GM21786 (cell line): Measurements from ENCODE around the gene AKAP1.

Experiments
- ATAC-seq: cut with Tn5 transposase; IDR thresholded peaks from one replicate; pipeline ENCODE4 v1.9.1; 2021; ENCODE audit not compliant: unreplicated experiment

AKAP1 gene

GRCh38 chr17:57105591-57105990, 20.5 kb downstream of the AKAP1 start:
- ATAC-seq: no peak

- no peak for ATAC-seq
These were observed 21.2 kb downstream of the AKAP1 start for GRCh38 chr17:57106107-57106835.

DNA sequence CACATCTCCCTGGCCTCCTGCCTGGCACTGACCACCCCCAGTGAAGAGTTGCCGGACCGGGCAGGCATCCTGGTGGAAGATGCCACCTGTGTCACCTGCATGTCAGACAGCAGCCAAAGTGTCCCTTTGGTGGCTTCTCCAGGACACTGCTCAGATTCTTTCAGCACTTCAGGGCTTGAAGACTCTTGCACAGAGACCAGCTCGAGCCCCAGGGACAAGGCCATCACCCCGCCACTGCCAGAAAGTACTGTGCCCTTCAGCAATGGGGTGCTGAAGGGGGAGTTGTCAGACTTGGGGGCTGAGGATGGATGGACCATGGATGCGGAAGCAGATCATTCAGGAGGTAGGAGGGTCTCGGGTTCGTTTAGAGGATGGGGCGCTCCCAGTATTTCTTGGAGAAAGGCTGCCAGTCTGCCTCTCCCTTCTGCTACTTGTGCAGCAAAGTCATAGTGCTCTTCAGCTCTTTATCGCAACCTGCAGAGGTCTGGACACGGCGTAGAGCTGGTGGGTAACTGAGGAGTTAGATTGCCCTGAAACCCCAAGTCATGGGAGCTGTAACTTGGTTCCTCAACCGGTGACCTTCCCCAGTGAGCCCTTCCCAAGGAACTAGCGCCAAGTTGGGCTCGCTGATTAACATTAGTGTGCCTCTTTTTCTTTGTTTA, 21.9 kb downstream of the AKAP1 start:
- ATAC-seq: no peak

DNA sequence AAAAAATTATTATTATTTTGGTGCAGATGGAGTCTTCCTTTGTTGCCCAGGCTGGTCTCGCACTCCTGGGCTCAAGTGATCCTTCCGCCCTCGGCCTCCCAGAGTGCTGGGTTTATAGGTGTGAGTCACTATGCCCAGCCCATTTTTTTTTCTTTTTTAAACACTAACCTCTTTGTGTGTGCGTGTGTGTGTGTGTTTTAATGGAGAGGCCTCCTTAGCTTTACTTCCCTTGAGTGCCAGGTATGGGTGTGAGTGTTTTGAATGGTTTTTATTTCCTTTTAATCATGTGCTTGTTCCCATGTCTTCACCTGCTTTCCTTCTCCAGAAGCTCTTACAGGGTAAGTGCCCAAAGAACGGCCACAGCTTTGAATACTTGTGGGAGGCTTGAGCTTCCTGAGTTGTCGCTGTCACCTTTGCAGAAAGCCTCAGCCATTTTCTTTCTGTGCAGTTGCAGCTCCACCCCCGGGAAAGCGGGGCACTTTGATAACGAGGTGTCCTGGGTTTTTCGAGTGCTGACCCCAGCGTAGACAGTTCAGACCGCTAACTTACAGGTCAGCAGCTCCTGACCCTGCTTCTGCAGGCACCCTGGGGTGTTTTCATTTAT, 22.6 kb downstream of the AKAP1 start:
- no peak for ATAC-seq

DNA sequence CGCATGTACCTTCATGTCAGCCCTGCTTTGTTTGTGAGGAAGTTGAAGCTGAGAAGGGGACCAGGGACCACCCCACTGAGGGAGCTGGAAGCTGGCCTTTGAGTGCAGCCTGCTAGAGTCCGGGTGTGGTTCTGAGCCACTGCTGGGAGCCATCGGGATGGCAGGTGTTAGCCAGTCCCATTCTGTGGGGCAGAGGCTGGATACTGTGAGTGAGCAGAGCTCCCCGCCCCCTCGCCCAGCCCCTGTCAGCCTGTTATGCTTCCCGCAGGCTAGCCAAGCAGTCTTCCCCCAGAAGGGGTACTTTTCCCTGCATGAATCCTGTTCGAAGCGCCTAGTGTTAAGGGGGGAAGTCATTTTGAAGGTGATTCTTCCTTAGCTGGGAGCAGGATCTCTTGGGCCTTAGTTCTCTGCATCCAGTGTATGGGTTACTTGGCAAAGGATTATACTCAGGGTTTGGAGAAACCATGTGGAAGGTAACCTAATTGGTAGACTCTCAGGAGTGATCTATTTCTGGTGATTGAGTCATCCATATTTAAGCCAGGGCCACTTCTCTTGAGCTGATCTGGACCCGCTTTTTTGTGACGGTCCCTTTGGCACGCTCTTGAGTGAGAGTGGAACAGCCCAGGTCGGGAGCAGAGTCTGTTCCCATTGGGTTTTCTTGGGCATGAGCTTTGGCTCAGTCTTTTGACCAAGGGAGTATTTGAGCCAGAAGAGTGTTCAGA, 23.8 kb downstream of the AKAP1 start:
- ATAC-seq: no peak

- ATAC-seq: no peak
These were observed 24.5 kb downstream of the AKAP1 start for GRCh38 chr17:57109393-57110151.

- ATAC-seq: no peak
These were observed 25.1 kb downstream of the AKAP1 start for GRCh38 chr17:57110152-57110542.

DNA sequence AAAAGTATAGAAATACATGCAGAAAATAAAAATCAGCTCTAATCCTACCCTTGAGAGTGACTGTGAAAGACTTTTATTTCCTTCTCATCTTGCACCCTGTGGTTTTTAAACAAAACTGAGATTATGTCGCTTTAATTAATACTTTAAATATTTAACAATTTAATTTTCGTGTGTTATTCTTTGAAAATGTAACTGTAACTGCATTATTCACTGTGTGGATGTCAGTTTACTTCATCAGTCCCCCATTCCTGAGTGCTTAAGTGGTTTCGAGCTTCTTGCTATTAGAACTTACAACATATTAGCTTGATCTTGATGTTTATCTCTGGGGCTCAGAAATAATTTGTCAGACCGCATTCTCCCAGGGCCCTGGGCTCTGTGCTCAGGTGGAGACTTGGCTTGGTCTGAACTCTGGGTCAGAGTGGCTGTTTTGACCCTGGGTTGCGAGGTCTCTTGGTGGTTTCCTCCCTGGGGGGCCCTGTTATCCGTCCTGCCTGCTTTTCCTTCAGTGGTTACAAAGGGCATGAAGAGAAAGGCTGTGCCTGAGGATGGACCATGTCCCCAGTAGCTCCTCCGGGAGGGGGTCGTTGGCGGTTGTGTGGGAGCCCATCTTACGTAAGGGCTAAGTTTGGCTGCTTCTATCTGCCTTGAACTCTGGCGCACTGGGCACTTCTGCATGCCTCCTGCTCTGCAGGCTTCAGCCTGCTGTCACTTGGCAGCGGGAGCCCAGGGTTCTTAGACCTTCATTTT, 25.7 kb downstream of the AKAP1 start:
- ATAC-seq: no peak

GRCh38 chr17:57111386-57111785, 26.3 kb downstream of the AKAP1 start:
- ATAC-seq: no peak

- no peak for ATAC-seq
These were observed 28.0 kb downstream of the AKAP1 start for GRCh38 chr17:57113011-57113410.

GRCh38 chr17:57113656-57114055, 28.6 kb downstream of the AKAP1 start:
- no peak for ATAC-seq

DNA sequence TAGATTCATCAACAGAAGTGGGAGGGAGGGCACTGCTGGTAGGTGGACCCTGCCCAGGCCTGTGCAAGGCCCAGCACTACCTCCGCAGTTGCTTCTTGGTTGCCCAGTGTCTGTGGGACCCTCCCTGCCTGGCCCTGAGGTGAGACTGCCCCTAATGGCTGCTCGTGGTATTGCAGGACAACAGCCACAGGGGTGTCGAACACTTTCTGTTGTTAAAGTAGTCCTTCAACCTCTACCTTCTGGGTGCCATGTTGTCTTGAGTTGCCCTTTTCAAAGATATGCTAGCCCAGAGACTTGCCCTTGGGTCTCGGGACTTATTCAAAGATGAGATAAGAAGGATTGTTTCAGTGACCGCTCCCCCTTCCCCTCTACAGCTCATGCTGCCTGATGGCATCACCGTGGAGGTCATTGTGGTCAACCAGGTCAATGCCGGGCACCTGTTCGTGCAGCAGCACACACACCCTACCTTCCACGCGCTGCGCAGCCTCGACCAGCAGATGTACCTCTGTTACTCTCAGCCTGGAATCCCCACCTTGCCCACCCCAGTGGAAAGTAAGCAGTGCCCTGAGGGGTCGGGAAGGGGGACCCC, 29.1 kb downstream of the AKAP1 start:
- ATAC-seq: no peak

DNA sequence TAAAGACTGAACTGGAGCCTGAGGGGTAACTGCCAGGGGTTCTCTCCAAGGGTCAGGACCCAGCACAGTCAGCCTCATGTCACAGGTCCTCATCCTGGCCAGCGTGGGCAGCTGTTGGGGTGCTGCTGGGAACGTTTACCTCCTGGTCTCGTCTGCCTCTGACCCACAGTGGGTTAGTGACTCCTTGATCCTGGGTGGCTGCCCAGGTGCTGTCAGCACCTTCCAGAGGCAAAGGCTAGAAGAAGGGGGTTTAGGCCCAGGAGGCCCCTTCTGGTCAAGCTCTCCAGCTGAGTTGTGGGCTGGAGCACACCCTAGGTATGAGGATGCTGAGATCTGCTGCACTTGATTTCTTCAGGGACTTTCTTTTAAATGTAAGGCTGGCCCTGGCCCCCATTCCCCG, 30.3 kb downstream of the AKAP1 start:
- ATAC-seq: no peak

- ATAC-seq: no peak
These were observed 30.9 kb downstream of the AKAP1 start for GRCh38 chr17:57115916-57116315.

- ATAC-seq: no peak
These were observed 32.8 kb downstream of the AKAP1 start for GRCh38 chr17:57117798-57118197.

DNA sequence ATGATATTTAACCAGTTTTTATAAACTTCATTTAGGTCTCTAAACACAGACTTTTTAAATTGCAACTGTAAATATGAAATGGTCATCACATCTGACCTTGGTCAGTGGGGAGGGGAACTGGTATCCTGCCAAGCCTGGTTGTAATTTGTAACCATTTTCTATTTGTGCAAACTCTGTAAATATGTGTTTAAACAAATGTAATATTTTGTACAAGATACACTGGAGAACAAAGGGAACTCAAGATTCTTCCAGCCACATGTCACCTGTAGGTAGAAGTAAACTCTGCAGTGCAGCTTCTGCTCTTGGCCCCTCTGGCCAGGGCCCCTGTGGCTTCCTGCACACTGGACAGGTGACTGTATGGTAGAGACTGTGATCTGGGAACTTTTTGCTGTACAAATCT, 35.8 kb downstream of the AKAP1 start:
- no peak for ATAC-seq

DNA sequence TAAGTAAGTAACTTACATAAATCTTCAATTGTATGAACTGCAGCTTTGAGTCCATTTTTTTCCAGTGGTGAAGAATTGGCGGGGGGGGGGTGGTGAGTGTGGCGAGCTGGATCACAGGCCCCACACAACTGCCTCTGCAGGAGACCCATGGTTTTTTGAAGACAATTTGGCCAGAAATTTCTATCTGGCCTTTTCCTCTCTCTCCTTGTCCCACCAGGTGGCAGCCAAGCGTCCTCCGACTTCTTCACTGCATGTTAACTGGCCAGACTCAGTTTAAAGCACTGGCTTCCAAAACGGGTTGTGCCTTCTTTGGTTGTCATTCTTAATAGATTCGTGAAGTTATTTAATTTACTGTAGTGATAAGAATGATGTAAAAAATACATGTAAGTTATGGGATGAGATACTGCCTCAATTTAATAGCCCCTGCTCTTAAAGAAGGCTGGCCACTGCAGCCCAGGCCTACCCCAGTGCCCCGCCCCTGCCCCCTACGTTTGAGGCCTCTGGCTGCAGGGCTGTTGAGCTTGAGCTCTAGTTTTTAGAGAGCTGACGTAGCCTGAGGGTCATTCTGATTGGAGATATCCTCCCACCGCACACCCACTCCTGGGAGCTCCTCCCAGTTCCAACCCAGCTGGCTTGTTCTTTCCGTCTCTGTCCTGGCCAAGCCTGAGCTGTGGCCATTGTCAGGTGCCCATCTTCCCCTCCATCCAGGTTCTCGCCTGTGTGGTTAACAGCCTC, 36.4 kb downstream of the AKAP1 start:
- no peak for ATAC-seq

DNA sequence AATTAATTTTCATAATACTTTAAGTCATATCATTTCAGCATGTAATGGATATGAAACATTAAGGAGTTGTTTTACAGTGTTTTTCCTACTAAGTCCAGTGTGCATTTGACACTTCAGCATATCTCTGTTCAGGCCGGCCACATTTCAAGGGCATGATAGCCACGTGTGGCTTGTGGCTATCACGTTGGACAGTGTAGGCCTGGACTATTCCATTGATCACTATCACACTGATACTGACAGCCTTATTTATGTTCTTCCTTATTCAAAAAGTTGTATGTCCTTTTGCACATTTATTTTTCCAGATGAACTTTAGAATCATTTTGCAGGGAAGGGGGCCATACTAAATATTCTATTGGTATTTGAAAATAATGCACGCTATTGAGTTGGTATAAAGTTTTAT, 39.0 kb downstream of the AKAP1 start:
- ATAC-seq: no peak

DNA sequence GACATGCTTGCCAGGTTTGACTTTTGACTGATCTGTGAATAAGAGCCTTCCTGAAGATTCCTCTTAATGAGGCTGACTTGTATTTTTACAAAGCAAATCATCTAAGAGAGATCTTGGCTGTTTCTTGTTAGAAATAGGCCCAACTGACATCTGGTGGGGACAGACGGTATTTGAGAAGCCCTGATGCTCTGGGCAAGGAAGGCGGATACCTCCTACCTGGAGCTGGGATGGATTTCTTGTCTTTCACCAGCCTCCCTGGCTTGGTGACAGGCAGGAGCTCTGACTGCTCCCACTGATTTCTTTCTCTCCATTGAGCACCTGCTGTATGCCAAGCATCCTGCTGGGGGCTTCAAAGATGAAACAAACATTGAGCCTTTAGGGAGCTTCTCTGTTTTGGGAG, 40.4 kb downstream of the AKAP1 start:
- ATAC-seq: no peak
